Vagina (tissue), 2 donors: Measurements from ENCODE around the gene FSTL4. TPM values are rescaled to one million over a fixed set of nuclear protein-coding genes. Genes with fewer than 3 reads are reported as not detected.

ENCODE experiments used
- DNase-seq, 2 donors: peaks; one replicate each; pipeline ENCODE4 v3.0.0-alpha.2; 2017; ENCODE audit errors: extremely low spot score in 2 of 2
- H3K27ac ChIP-seq: fragments of 200-600 bp; sonication (generic); one replicate; pipeline ENCODE4 v1.5.1; 2019
- H3K27me3 ChIP-seq: fragments of 200-600 bp; sonication (generic); one replicate; pipeline ENCODE4 v1.5.1; 2019
- H3K36me3 ChIP-seq, 2 donors: fragments of 200-600 bp; sonication (generic); one replicate each; pipeline ENCODE4 v1.5.1; 2017 to 2019
- H3K4me1 ChIP-seq: fragments of 200-600 bp; sonication (generic); one replicate; pipeline ENCODE4 v1.5.1; 2019
- H3K4me3 ChIP-seq, 2 donors: fragments of 200-600 bp; sonication (generic); 1 replicate in 1 of 2; 2 replicates in 1 of 2; pipeline ENCODE4 v1.5.1; 2016 to 2019
- H3K9me3 ChIP-seq: fragments of 200-600 bp; sonication (generic); one replicate; pipeline ENCODE4 v1.5.1; 2019
- POLR2A ChIP-seq, 2 donors: fragments of 450-650 bp; IDR thresholded peaks; one replicate each; pipeline ENCODE4 v1.6.1; 2017; ENCODE audit warnings: antibody characterized with exemption in 2 of 2, mild to moderate bottlenecking in 2 of 2, moderate library complexity in 2 of 2
- POLR2AphosphoS5 ChIP-seq, 2 donors: sonication (generic); formaldehyde crosslinking; IDR thresholded peaks; one replicate each; pipeline ENCODE4 v1.9.0; 2017; ENCODE audit warnings: antibody characterized with exemption in 2 of 2, mild to moderate bottlenecking in 2 of 2, low read depth in 1 of 2; ENCODE audit not compliant: insufficient read depth in 1 of 2
- intact Hi-C: fragments of 100-400 bp; cut with DNase I; formaldehyde crosslinking; loops from one replicate; pipeline ENCODE4 v1.15.1; 2023
- total RNA-seq: library from RNA; depleted of rRNA; stranded (reverse); fragments of >200 nt; gene quantifications from one replicate; pipeline ENCODE4 v1.2.3, GENCODE V29; 2016
- TF ChIP-seq, protein P1 (sequence below), 3 experiments: fragments of 450-650 bp in 2 of 3; fragments of 200-600 bp in 1 of 3; sonication (generic) in 1 of 3; IDR thresholded peaks; one replicate each; pipeline ENCODE4 v1.5.1; 2017 to 2019; ENCODE audit warnings: antibody characterized with exemption in 3 of 3, mild to moderate bottlenecking in 2 of 3, moderate library complexity in 2 of 3

FSTL4 gene
- total RNA-seq, 1 donor from 2014 or later = 3.7 TPM

DNA sequence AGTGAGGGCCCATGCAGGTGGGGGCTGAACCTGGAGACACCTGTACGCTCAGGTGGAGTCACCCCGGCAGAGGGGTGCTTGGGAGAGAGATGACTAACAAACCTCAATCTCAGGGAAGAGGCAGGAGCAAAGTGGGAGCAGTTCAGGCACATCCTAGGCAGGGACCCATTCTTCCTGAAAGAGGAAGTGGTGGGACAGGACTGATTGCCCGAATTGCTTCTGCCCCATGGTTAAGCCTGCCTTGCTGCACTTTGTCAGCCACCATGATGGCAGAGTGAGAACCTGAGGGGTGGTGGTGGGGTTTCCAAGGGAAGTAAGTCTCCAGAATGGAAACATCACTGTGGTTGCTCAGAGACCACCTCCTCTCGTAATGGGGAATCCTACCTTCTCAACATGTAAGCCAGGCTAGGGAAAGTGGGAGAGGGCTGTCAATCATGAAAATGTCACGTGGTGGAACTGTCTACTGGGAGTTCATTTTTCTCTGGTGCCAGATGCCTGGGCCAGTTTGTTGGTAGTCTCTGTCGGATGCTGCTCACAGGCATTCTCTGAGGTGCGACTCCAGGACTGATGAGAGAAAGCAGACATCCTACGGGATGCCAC is 410.2 kb downstream of the FSTL4 start:
- Histone ChIP-seq H3K27me3 (no peaks in the 10 kb centered on the region), H3K4me3 (no peak overlapping the region), H3K9me3 (no peaks in the 10 kb centered on the region), H3K4me1 (no peaks in the 10 kb centered on the region), H3K36me3 (no peaks in the 10 kb centered on the region), H3K27ac (no peak overlapping the region)
- no peak for DNase-seq
- intact Hi-C loops = no loop called here
- TF ChIP-seq POLR2A (IDR thresholded peaks at IDR 0.05) (no peak), POLR2AphosphoS5 (IDR thresholded peaks at IDR 0.05; ENCODE audit: insufficient read depth in 1 of 2, low read depth in 1 of 2) (no peak)
- TF ChIP-seq, protein P1, sequence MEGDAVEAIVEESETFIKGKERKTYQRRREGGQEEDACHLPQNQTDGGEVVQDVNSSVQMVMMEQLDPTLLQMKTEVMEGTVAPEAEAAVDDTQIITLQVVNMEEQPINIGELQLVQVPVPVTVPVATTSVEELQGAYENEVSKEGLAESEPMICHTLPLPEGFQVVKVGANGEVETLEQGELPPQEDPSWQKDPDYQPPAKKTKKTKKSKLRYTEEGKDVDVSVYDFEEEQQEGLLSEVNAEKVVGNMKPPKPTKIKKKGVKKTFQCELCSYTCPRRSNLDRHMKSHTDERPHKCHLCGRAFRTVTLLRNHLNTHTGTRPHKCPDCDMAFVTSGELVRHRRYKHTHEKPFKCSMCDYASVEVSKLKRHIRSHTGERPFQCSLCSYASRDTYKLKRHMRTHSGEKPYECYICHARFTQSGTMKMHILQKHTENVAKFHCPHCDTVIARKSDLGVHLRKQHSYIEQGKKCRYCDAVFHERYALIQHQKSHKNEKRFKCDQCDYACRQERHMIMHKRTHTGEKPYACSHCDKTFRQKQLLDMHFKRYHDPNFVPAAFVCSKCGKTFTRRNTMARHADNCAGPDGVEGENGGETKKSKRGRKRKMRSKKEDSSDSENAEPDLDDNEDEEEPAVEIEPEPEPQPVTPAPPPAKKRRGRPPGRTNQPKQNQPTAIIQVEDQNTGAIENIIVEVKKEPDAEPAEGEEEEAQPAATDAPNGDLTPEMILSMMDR (IDR thresholded peaks at IDR 0.05) = no peak

DNA sequence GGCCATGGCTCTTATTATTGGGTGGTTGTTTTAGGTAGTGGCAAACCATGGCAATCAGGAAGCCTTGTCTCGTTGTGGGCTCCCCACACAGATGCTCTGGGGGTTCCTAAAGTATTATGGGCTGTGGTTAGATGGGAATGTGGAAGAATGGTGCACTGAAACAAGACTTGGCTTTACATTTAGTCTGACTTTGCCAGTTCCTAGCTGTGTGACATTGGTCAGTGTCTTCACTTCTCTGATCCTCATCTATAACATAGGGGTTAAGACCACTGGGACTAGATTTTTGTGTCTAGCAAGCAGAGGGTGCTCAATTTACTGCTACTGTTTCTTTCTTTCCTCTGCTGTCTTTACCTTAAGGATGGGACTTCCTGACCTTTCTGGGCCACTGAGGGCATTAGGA is 411.0 kb downstream of the FSTL4 start:
- TF ChIP-seq, protein P1 (IDR thresholded peaks at IDR 0.05) = no peak
- TF ChIP-seq POLR2A (IDR thresholded peaks at IDR 0.05) (no peak), POLR2AphosphoS5 (IDR thresholded peaks at IDR 0.05; ENCODE audit: insufficient read depth in 1 of 2, low read depth in 1 of 2) (no peak)
- intact Hi-C loops = no loop called here
- Histone ChIP-seq H3K4me1 (no peaks in the 10 kb centered on the region), H3K9me3 (no peaks in the 10 kb centered on the region), H3K27ac (no peak overlapping the region), H3K4me3 (no peak overlapping the region), H3K36me3 (no peaks in the 10 kb centered on the region), H3K27me3 (no peaks in the 10 kb centered on the region)
- DNase-seq = no peak

DNA sequence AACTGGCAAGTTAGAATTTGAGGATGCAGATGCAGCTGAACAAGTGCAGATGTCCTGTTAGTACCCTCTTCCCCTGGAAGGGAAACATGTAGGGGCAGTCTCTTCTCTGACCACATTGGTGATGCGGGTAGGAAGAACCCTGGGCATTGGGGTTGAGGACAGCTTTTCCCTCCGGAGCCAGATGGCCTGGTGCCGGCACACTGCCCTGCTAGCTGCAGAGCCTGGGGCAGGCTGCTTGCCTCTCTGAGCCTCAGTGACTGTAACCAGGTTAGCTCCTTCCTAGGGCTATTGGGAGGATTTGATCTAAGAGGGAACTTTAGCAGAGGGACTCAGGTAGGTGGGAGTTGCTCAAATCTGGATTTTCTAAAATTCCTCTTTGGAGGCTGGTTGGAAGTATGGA is 412.1 kb downstream of the FSTL4 start:
- intact Hi-C loops = no loop called here
- TF ChIP-seq POLR2A (IDR thresholded peaks at IDR 0.05) = no peak
- TF ChIP-seq POLR2AphosphoS5 (IDR thresholded peaks at IDR 0.05; ENCODE audit: insufficient read depth in 1 of 2, low read depth in 1 of 2) = no peak
- TF ChIP-seq, protein P1 (IDR thresholded peaks at IDR 0.05) = no peak
- no peaks in the 10 kb centered on the region for H3K36me3 ChIP-seq
- no peak overlapping the region for H3K27ac ChIP-seq
- no peaks in the 10 kb centered on the region for H3K4me1 ChIP-seq
- H3K9me3 ChIP-seq = no peaks in the 10 kb centered on the region
- no peaks in the 10 kb centered on the region for H3K27me3 ChIP-seq
- H3K4me3 ChIP-seq = no peak overlapping the region
- DNase-seq = no peak

DNA sequence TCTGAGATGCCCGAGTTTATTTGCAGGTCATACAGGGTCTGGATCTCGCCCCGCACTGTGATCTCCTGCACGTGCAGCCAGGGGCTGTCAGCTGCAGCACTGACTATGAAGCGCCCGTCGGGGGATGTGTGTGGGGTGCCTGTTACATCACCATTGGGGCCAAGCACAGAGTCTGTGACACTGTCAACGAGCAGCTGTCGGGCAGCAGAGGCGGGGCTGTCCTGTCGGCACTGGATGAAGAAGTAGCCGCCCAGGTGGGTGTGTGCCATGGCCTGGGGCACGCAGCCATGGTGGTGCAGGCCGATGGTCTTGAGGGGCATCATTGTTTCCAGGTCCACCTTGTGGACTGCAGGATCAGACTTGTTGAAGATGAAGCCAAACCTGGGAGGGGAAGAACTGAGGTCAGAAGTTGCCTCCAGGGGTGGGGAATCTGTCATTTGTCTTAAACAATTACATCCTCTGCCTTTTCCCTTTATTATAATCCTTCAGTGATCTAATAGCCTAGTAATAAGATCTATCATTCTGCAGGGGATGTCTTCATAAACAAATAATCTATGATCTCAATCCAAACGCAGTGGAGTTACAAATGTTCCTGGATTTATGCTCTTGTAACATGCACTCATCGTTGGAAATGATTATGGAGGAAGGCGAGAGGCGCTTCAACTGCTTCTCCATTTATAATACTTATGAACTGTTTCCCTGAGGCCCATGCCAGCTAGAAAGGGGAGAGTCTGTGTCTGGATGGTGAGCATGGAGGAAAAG is 412.7 kb downstream of the FSTL4 start:
- H3K27me3 ChIP-seq = no peaks in the 10 kb centered on the region
- DNase-seq = no peak
- no peak for TF ChIP-seq POLR2AphosphoS5 (IDR thresholded peaks at IDR 0.05; ENCODE audit: insufficient read depth in 1 of 2, low read depth in 1 of 2)
- TF ChIP-seq, protein P1 (IDR thresholded peaks at IDR 0.05) = no peak
- TF ChIP-seq POLR2A (IDR thresholded peaks at IDR 0.05) = no peak
- H3K27ac ChIP-seq = no peak overlapping the region
- H3K4me1 ChIP-seq = no peaks in the 10 kb centered on the region
- no peaks in the 10 kb centered on the region for H3K9me3 ChIP-seq
- no peaks in the 10 kb centered on the region for H3K36me3 ChIP-seq
- intact Hi-C loops = no loop called here
- H3K4me3 ChIP-seq = no peak overlapping the region

DNA sequence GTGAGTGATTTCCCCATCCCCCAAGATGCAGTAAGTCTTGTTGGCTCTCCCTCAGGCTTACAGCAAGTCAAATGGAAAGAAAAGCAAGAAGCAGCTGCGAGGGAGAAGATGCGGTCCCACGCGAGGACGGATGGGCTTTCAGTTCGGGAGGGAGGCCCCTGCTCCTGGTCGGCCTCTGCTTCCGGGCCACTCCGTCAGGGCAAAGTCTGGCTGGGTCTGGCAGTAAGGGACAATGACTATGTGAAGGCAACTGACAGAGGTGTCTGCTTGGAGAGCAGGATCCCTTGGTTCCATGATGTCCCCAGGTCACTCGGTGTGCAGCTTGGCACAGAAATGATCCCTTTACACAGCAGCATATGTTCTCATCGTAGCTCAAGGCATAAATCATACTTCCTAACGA is 413.8 kb downstream of the FSTL4 start:
- DNase-seq = no peak
- Histone ChIP-seq H3K4me1 (no peaks in the 10 kb centered on the region), H3K27me3 (no peaks in the 10 kb centered on the region), H3K9me3 (no peaks in the 10 kb centered on the region), H3K36me3 (no peaks in the 10 kb centered on the region), H3K27ac (no peak overlapping the region), H3K4me3 (no peak overlapping the region)
- TF ChIP-seq, protein P1 (IDR thresholded peaks at IDR 0.05) = no peak
- TF ChIP-seq POLR2A (IDR thresholded peaks at IDR 0.05) (no peak), POLR2AphosphoS5 (IDR thresholded peaks at IDR 0.05; ENCODE audit: insufficient read depth in 1 of 2, low read depth in 1 of 2) (no peak)
- intact Hi-C loops = no loop called here
